ENCODE results near the gene CBX4. TPM values are rescaled to one million over a fixed set of nuclear protein-coding genes. Genes with fewer than 3 reads are reported as not detected.

The CBX4 gene
- total and polyA plus RNA-seq, 2 of the 13 experiments (the other 11 are each of a cell fraction or from before 2014, with no cell fraction given), result 25.8 to 50.8 TPM

DNA sequence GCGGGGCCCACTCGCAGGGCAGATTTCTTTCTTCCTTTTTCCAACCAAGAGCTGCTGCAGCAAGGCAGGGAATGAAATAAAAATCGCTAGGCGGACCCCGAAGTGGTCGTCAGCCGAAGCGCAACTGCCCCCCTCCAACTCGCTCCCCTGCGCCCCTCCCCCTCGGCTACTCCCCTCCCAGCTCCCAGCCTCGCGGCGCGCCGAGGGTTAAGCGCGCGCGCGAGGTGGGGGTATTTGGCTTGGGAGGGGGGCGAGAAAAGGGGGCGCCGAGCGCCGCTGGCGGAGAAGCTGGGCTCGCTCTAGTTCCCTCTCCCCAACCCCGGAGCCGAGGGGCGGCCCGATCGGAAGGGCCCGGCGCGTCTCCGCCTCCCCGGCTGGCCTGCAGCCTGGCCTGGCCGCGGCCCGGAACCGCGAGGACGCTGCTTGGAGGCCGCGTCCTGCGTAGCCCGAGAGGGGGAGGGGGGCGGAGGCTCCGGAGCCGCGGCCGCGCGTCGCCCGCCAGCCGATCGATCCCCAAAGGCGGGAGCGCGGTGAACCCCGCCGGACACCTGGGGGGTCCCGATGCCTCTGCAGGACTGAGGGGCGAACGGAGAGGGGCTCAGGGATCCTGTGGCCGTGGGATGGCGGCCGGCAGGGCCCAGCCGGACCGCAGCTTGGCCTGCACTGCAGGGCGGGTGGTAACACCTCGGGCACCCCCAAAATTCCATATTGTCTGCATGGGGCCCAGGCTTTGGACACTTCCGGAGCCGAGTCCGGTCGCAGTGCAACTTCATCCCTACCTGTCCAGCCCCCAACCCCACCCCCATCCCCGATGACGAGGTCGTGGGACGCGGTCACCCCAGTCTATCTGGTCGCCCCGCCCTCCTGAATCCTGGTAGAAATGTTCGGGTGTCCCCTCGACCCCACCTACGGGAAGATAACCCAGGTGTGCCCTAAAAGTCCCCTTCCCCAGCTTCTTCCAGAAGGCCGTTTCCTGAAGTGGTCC, 4.9 kb upstream of the CBX4 start (continued):
- TF ChIP-seq, protein P1, sequence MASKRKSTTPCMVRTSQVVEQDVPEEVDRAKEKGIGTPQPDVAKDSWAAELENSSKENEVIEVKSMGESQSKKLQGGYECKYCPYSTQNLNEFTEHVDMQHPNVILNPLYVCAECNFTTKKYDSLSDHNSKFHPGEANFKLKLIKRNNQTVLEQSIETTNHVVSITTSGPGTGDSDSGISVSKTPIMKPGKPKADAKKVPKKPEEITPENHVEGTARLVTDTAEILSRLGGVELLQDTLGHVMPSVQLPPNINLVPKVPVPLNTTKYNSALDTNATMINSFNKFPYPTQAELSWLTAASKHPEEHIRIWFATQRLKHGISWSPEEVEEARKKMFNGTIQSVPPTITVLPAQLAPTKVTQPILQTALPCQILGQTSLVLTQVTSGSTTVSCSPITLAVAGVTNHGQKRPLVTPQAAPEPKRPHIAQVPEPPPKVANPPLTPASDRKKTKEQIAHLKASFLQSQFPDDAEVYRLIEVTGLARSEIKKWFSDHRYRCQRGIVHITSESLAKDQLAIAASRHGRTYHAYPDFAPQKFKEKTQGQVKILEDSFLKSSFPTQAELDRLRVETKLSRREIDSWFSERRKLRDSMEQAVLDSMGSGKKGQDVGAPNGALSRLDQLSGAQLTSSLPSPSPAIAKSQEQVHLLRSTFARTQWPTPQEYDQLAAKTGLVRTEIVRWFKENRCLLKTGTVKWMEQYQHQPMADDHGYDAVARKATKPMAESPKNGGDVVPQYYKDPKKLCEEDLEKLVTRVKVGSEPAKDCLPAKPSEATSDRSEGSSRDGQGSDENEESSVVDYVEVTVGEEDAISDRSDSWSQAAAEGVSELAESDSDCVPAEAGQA (IDR thresholded peaks at IDR 0.05; ENCODE audit: low read depth), result no peak
- TF ChIP-seq, protein P1 (CRISPR knock-in tag; IDR thresholded peaks at IDR 0.05; ENCODE audit: borderline replicate concordance), result no peak
- TF ChIP-seq ZNF530 (CRISPR knock-in tag; IDR thresholded peaks at IDR 0.05; ENCODE audit: low read depth) (no peak), SPEN (CRISPR knock-in tag; IDR thresholded peaks at IDR 0.05; ENCODE audit: low read depth) (peak; percentile 97), PRPF4 (IDR thresholded peaks at IDR 0.05; ENCODE audit: low read depth, low read length, poor library complexity, severe bottlenecking) (no peak), ZNF572 (CRISPR knock-in tag; IDR thresholded peaks at IDR 0.05) (no peak), ZFP82 (CRISPR knock-in tag; IDR thresholded peaks at IDR 0.05; ENCODE audit: borderline replicate concordance) (peak; percentile 54; the same call in 1 of the 2 replicates), ZNF790 (CRISPR knock-in tag; IDR thresholded peaks at IDR 0.05; ENCODE audit: borderline replicate concordance) (peak; percentile 88; the same call in 1 of the 2 replicates), RARG (CRISPR knock-in tag; IDR thresholded peaks at IDR 0.05; ENCODE audit: low read depth) (no peak), SMYD3 (CRISPR knock-in tag; IDR thresholded peaks at IDR 0.05) (no peak), ZNF3 (CRISPR knock-in tag; IDR thresholded peaks at IDR 0.05) (no peak), MLLT10 (CRISPR knock-in tag; IDR thresholded peaks at IDR 0.05) (no peak), ATRX (CRISPR knock-in tag; IDR thresholded peaks at IDR 0.05; ENCODE audit: borderline replicate concordance) (no peak), ZNF670 (CRISPR knock-in tag; IDR thresholded peaks at IDR 0.05; ENCODE audit: borderline replicate concordance) (peak; percentile 24), ZNF674 (CRISPR knock-in tag; IDR thresholded peaks at IDR 0.05; ENCODE audit: low read depth) (peak; percentile 84; the same call in 1 of the 2 replicates)
- TF ChIP-seq, protein P2, sequence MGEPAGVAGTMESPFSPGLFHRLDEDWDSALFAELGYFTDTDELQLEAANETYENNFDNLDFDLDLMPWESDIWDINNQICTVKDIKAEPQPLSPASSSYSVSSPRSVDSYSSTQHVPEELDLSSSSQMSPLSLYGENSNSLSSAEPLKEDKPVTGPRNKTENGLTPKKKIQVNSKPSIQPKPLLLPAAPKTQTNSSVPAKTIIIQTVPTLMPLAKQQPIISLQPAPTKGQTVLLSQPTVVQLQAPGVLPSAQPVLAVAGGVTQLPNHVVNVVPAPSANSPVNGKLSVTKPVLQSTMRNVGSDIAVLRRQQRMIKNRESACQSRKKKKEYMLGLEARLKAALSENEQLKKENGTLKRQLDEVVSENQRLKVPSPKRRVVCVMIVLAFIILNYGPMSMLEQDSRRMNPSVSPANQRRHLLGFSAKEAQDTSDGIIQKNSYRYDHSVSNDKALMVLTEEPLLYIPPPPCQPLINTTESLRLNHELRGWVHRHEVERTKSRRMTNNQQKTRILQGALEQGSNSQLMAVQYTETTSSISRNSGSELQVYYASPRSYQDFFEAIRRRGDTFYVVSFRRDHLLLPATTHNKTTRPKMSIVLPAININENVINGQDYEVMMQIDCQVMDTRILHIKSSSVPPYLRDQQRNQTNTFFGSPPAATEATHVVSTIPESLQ (CRISPR knock-in tag; conservative IDR thresholded peaks at IDR 0.05), result no peak
- TF ChIP-seq, protein P3, sequence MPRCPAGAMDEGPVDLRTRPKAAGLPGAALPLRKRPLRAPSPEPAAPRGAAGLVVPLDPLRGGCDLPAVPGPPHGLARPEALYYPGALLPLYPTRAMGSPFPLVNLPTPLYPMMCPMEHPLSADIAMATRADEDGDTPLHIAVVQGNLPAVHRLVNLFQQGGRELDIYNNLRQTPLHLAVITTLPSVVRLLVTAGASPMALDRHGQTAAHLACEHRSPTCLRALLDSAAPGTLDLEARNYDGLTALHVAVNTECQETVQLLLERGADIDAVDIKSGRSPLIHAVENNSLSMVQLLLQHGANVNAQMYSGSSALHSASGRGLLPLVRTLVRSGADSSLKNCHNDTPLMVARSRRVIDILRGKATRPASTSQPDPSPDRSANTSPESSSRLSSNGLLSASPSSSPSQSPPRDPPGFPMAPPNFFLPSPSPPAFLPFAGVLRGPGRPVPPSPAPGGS (CRISPR knock-in tag; IDR thresholded peaks at IDR 0.05), result peak; percentile 88
- TF ChIP-seq, protein P4, sequence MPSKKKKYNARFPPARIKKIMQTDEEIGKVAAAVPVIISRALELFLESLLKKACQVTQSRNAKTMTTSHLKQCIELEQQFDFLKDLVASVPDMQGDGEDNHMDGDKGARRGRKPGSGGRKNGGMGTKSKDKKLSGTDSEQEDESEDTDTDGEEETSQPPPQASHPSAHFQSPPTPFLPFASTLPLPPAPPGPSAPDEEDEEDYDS (CRISPR knock-in tag; IDR thresholded peaks at IDR 0.05), result no peak; the same call in 1 of the 2 replicates
